PC-9 (cell line): Measurements from ENCODE around the gene SLC44A1. TPM values are rescaled to one million over a fixed set of nuclear protein-coding genes. Genes with fewer than 3 reads are reported as not detected.

ENCODE experiments used
- BruUV-seq: library from RNA; stranded (reverse); fragments of 400-500 nt; replicated peaks from 2 replicates; lab custom pipeline; 2021; lab: Mats Ljungman, UMichigan
- CTCF ChIA-PET: fragments of 300-600 bp; sonication (Branson Sonifier 250); formaldehyde crosslinking; loops from one replicate; lab custom pipeline; 2022; ENCODE audit warnings: antibody characterized with exemption; lab: Charles Lee
- POLR2A ChIA-PET: fragments of 300-600 bp; sonication (Branson Sonifier 250); formaldehyde crosslinking; loops from one replicate; lab custom pipeline; 2022; ENCODE audit warnings: antibody characterized with exemption; ENCODE audit not compliant: unreplicated experiment; lab: Charles Lee
- DNase-seq, 2 experiments: peaks; one replicate each; pipeline versions ENCODE4 v3.0.0 to v3.0.0-alpha.2; 2015 to 2022; ENCODE audit warnings: mixed read lengths in 1 of 2
- H2AFZ ChIP-seq: fragments of 200-600 bp; sonication (generic); 2 replicates; pipeline ENCODE4 v1.8.1; 2017; ENCODE audit warnings: antibody characterized with exemption
- H3F3A ChIP-seq: fragments of 200-600 bp; sonication (generic); 2 replicates; pipeline ENCODE4 v1.8.1; 2017; ENCODE audit warnings: antibody characterized with exemption, mild to moderate bottlenecking, low read depth; ENCODE audit not compliant: insufficient read depth
- H3K27ac ChIP-seq: fragments of 200-600 bp; sonication (generic); 2 replicates; pipeline ENCODE4 v1.6.1; 2016; ENCODE audit warnings: mixed run types
- H3K27me3 ChIP-seq: fragments of 200-600 bp; sonication (generic); 2 replicates; pipeline ENCODE4 v1.6.1; 2016; ENCODE audit warnings: low read depth, mixed run types; ENCODE audit not compliant: insufficient read depth
- H3K36me3 ChIP-seq: fragments of 200-600 bp; sonication (generic); 2 replicates; pipeline ENCODE4 v1.6.1; 2016; ENCODE audit warnings: low read depth, mixed run types
- H3K4me1 ChIP-seq: fragments of 200-600 bp; sonication (generic); replicated peaks from 2 replicates; pipeline ENCODE4 v1.6.1; 2016; ENCODE audit warnings: mixed run types; ENCODE audit not compliant: insufficient read depth
- H3K4me2 ChIP-seq: fragments of 200-600 bp; sonication (generic); 2 replicates; pipeline ENCODE4 v1.6.1; 2017; ENCODE audit warnings: mixed run types
- H3K4me3 ChIP-seq: fragments of 200-600 bp; sonication (generic); 2 replicates; pipeline ENCODE4 v1.6.1; 2016; ENCODE audit warnings: mixed run types
- H3K79me2 ChIP-seq: fragments of 200-600 bp; sonication (generic); 2 replicates; pipeline ENCODE4 v1.6.1; 2017; ENCODE audit warnings: low read depth, mixed run types
- H3K9me2 ChIP-seq: fragments of 200-600 bp; sonication (generic); 2 replicates; pipeline ENCODE4 v1.8.1; 2017; ENCODE audit warnings: mild to moderate bottlenecking; ENCODE audit not compliant: insufficient read depth
- H3K9me3 ChIP-seq: fragments of 200-600 bp; sonication (generic); 2 replicates; pipeline ENCODE4 v1.8.1; 2016; ENCODE audit warnings: low read depth; ENCODE audit not compliant: insufficient read depth
- H4K20me1 ChIP-seq: fragments of 200-600 bp; sonication (generic); 2 replicates; pipeline ENCODE4 v1.8.1; 2017; ENCODE audit not compliant: insufficient read depth
- EZH2 ChIP-seq: fragments of 200-600 bp; sonication (generic); IDR thresholded peaks from 2 replicates; pipeline ENCODE4 v1.8.0; 2017; ENCODE audit warnings: antibody characterized with exemption, low read depth
- intact Hi-C: fragments of 100-400 bp; cut with micrococcal nuclease; formaldehyde crosslinking; loops from one replicate; pipeline ENCODE4 v1.10.0; 2022; ENCODE audit not compliant: unreplicated experiment
- total RNA-seq: library from RNA; stranded (reverse); gene quantifications from 2 replicates; pipeline ENCODE4 v1.2.3, GENCODE V29; 2021
- TF ChIP-seq, protein P1 (sequence below): fragments of 200-600 bp; sonication (generic); conservative IDR thresholded peaks from 2 replicates; pipeline ENCODE4 v1.6.1; 2017; ENCODE audit warnings: mixed run types, antibody characterized with exemption, mild to moderate bottlenecking, moderate library complexity

Gene SLC44A1
- total RNA-seq, 1 experiment from 2014 or later, result 95.2 TPM

DNA sequence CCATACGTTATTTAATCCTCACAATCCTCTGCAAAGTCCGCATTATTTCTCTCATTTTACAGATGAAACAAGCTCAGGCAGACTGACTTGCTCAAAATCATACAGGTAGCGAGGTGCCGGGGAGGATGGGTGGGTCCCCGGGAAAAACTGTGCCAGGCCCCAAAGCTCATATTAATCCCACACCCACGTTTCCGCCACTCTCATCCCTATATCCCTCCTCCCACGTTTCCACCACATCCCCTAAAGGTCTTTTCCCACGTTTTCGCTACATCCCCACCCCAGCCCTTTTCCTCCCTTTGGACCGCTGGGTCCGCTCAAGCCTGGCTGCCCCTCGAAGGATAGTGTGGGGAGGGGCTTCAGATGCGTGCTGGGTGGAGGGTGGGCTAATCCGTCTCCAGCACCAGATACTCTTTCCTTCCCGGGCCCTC is 202.9 kb downstream of the SLC44A1 start:
- H3K4me2 ChIP-seq, result peak overlapping the region; percentile 98
- H3K27ac ChIP-seq, result no peak overlapping the region
- H4K20me1 ChIP-seq, result no peaks in the 10 kb centered on the region
- CTCF ChIA-PET, result no interaction called here
- POLR2A ChIA-PET, result no interaction called here
- BruUV-seq, result no TSS peak
- no peaks in the 10 kb centered on the region for H3K27me3 ChIP-seq
- H3K9me3 ChIP-seq, result no peaks in the 10 kb centered on the region
- H3K4me3 ChIP-seq, result peak overlapping the region; percentile 64
- no peaks in the 10 kb centered on the region for H3K9me2 ChIP-seq
- peaks cover 14% of the 10 kb centered on the region for H3K4me1 ChIP-seq
- TF ChIP-seq, protein P1, sequence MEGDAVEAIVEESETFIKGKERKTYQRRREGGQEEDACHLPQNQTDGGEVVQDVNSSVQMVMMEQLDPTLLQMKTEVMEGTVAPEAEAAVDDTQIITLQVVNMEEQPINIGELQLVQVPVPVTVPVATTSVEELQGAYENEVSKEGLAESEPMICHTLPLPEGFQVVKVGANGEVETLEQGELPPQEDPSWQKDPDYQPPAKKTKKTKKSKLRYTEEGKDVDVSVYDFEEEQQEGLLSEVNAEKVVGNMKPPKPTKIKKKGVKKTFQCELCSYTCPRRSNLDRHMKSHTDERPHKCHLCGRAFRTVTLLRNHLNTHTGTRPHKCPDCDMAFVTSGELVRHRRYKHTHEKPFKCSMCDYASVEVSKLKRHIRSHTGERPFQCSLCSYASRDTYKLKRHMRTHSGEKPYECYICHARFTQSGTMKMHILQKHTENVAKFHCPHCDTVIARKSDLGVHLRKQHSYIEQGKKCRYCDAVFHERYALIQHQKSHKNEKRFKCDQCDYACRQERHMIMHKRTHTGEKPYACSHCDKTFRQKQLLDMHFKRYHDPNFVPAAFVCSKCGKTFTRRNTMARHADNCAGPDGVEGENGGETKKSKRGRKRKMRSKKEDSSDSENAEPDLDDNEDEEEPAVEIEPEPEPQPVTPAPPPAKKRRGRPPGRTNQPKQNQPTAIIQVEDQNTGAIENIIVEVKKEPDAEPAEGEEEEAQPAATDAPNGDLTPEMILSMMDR, result no peak
- TF ChIP-seq EZH2, result no peak
- H3F3A ChIP-seq, result no peaks in the 10 kb centered on the region
- no peaks in the 10 kb centered on the region for H3K36me3 ChIP-seq
- intact Hi-C loops, result no loop called here
- peaks cover 24% of the 10 kb centered on the region for H3K79me2 ChIP-seq
- H2AFZ ChIP-seq, result peak overlapping the region; percentile 88
- DNase-seq, result no peak

DNA sequence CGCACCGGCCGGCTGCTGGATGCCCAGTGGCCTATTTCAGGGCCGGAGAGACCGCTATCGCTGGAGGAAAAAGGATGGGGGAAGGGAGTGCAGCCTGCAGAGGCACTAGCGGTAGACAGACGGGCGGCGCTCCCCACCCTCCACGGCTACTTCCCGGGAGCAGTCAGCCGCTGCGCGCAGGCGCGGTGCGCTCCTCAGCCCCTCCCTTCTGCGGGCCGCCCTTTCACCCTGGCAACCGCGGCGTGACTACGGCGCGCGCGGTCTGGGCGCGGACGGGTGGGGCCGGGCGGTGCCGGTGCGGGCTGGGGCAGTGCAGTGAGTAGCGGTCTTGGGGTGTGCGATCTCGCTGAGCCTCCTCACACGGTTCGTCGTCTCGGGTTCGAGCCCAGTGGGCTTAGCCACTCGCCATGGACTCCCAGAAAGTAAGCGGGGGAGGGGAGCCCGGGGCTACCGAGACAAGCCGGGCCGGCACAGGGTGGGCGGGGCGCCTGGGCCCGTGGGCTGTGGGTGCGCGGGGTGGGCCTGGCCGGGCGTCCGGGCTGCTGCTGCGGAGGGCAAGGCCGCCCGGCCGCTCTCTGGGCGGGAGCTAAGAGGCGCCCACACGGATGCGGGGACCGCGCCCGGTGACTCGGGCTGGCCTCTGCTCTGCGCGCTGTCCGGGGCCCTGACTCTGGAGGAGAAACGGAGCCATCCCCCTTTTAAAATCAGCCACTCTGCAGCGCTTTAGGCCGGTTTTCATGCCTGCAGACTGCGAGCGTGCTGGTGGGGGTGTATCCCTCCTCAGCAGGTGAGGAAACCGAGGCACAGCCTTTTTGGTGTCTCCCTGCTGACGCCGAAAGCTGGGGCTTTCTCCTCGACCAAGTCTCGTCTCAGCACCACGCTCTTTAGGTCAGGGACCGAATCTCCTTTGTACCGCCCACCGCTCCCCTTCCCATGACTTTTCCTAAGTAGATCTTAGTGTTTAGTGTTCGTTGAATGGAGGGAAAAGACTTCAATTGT is 203.7 kb downstream of the SLC44A1 start, which contains the start of gene FSD1L:
TSS of gene FSD1L (plus strand) at position 221 of the 999 bp plus-strand sequence. CDS start at position 408, 187 bp downstream.
- intact Hi-C loops, result loop anchor here (2.0 kb wide), 1 partner anchor 111 kb away; the partner anchor contains the start of gene FKTN
- ChIA-PET POLR2A (interaction anchor here (0.6 kb wide), 1 partner anchor 243 kb away, joined by 8 read pairs; no protein-coding TSS in a partner anchor), CTCF (no interaction called here)

DNA sequence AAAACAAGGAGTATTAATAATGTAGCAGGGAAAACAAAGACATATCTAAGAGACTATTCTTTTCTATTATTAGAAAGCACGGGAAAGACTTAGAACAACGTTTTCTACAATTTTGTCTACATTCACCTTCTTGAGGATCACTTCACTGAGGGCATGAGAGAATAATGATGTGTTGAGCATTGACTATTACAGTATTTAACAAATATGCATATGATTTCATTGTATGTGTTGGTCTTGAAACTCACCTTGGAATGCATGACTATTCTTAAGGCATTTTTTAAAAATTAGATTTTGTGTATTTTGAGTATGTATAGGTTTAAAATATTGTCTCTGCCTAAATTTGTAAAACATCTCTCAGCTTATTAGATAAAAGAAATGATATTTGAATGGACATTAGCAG is 204.6 kb downstream of the SLC44A1 start:
- Histone ChIP-seq H4K20me1 (no peaks in the 10 kb centered on the region), H3K79me2 (peaks cover 24% of the 10 kb centered on the region), H3K4me1 (peaks cover 14% of the 10 kb centered on the region), H3K27me3 (no peaks in the 10 kb centered on the region), H2AFZ (peak overlapping the region; percentile 88), H3K4me3 (peak overlapping the region; percentile 64), H3K9me2 (no peaks in the 10 kb centered on the region), H3K36me3 (no peaks in the 10 kb centered on the region), H3K9me3 (no peaks in the 10 kb centered on the region), H3K4me2 (peak overlapping the region; percentile 98), H3K27ac (no peak overlapping the region), H3F3A (no peaks in the 10 kb centered on the region)
- no TSS peak for BruUV-seq
- no peak for DNase-seq
- intact Hi-C loops, result loop anchor here (2.0 kb wide), 1 partner anchor 110 kb away; the partner anchor contains the start of gene FKTN
- TF ChIP-seq, protein P1, result no peak
- no peak for TF ChIP-seq EZH2
- ChIA-PET CTCF (no interaction called here), POLR2A (interaction anchor here (0.5 kb wide), 1 partner anchor 58 kb away, joined by 5 read pairs; no protein-coding TSS in a partner anchor)

More for the DNA sequence above, 203.7 kb downstream of the SLC44A1 start, which contains the start of gene FSD1L:
- peak within 1 kb of the TSS; percentile 98 for H3K4me2 ChIP-seq
- no peaks in the 10 kb centered on the region for H3F3A ChIP-seq
- no peaks in the 10 kb centered on the region for H4K20me1 ChIP-seq
- H3K79me2 ChIP-seq, result peaks cover 24% of the 10 kb centered on the region
- no peaks in the 10 kb centered on the region for H3K9me3 ChIP-seq
- no peak within 1 kb of the TSS for H3K27ac ChIP-seq
- H3K27me3 ChIP-seq, result no peaks in the 10 kb centered on the region
- H3K4me1 ChIP-seq, result peaks cover 14% of the 10 kb centered on the region
- DNase-seq, result peak; percentile 75 to 94
- H3K9me2 ChIP-seq, result no peaks in the 10 kb centered on the region
- BruUV-seq, result TSS peak; percentile 40
- peak within 1 kb of the TSS; percentile 88 for H2AFZ ChIP-seq
- no peaks in the 10 kb centered on the region for H3K36me3 ChIP-seq
- peak within 1 kb of the TSS; percentile 64 for H3K4me3 ChIP-seq
- TF ChIP-seq, protein P1, result no peak
- no peak for TF ChIP-seq EZH2
